Skin epidermis (tissue), 12 donors: Measurements from ENCODE around the gene PDE6B.

Source experiments
- H3K27ac ChIP-seq, 21 experiments: fragments of 200-600 bp; sonication (generic) in 11 of 21; one replicate each; pipeline ENCODE4 v1.5.0; 2020; ENCODE audit warnings: mild to moderate bottlenecking in 3 of 21, inconsistent platforms in 2 of 21, moderate library complexity in 2 of 21
- H3K4me3 ChIP-seq, 7 experiments: fragments of 200-600 bp; sonication (generic) in 2 of 7; one replicate each; pipeline ENCODE4 v1.5.0; 2020; ENCODE audit warnings: inconsistent platforms in 2 of 7, mild to moderate bottlenecking in 2 of 7, moderate library complexity in 1 of 7

Gene PDE6B

DNA sequence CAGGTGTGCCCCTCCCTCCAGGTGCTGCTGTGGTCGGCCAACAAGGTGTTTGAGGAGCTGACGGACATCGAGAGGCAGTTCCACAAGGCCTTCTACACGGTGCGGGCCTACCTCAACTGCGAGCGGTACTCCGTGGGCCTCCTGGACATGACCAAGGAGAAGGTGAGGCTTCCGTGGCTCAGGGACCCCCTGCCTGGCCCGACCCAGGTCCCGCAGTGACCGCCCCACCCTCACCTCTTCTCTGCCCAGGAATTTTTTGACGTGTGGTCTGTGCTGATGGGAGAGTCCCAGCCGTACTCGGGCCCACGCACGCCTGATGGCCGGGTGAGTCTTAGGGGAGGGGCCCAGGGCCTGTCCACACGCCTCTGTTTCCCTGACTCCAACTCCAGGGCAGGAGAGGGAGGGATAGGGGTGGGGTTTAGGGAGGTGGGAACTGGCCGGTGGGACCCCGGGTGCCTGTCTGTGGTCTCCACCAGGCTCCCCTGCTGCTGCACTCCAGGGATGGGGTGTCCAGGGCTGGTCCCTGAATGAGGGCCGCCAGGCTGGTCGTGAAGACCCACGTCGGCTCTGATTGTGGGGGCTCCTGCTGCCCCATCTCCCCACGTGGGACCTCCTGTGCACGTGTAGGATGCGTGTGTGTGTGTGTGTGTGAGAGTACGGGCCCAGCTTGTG lies 28.6 kb downstream of the PDE6B start:
- H3K4me3 ChIP-seq = no peak overlapping the region
- H3K27ac ChIP-seq = no peak overlapping the region

DNA sequence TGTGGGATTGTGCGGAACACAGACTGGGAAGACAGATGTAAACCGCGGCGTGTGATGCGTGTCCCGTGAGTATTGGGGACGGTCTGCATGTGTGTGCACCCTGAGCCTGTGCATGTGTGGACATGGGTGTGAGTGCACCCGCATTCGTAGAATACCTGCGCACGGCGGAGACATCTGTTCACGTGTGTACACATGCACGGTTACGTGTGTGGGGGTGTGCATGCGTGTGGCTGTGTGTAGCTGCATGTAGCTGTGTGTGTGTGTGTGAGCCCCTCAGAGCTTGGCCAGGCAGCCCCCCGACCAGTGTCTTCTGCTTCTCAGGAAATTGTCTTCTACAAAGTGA lies 29.1 kb downstream of the PDE6B start:
- H3K27ac ChIP-seq = no peak overlapping the region
- H3K4me3 ChIP-seq = no peak overlapping the region

DNA sequence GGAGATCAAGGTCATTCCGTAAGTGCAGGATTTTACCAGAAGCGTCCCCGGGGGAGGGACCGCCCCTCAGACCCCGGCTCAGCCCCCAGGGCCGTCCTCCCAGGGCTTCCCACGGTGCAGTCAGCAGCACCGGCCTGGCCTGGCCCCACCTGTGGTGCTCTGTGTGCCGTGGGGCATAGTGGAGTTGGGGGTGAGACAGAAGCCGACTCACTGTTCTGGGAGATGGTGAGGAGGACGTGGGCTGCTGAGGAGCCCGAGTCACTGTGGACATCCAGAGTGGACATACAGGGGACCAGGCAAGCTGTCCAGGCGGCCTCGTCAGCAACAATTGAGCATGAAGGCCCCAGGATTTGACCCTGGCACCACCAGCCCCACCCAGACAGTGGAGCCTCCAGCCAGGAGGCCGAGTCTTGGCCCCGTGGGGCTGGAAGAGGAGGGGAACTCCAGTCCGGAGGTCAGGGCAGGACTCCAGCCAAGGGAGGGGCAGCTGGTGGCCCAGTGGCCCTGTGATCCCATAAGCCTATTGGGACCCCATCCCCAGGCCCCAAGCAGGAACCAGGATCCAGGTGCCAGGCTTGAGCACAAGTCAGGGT lies 29.6 kb downstream of the PDE6B start:
- Histone ChIP-seq H3K4me3 (no peak overlapping the region), H3K27ac (no peak overlapping the region)

DNA sequence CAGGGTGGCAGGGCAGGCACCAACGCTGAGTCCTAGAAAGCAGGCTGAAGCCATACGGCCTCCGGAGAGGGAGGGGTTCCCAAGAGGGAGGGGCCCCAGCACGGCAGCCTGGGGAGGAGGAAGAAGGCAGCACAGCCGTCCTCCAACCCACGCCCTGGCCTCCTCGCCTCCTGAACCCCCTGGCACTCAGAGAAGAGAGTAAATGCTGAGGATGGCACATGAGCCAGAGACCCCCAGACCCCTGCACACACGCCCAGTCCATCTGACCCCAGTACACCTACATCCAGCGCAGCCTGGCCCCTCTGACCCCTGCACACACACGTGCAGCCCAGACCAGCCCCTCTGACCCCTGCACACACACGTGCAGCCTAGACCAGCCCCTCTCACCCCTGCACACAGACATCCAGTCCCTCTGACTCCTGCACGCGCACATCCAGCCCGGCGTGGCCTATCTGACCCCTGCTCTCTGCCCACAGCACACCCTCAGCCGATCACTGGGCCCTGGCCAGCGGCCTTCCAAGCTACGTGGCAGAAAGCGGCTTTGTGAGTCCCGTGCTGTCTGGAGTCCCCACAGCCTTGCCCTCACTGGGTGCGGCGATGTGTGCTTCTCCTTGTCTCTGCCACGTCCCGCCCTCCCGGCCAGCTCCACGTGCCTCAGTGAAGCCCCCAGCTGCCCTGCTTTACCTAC lies 30.2 kb downstream of the PDE6B start:
- H3K27ac ChIP-seq = no peak overlapping the region
- no peak overlapping the region for H3K4me3 ChIP-seq

DNA sequence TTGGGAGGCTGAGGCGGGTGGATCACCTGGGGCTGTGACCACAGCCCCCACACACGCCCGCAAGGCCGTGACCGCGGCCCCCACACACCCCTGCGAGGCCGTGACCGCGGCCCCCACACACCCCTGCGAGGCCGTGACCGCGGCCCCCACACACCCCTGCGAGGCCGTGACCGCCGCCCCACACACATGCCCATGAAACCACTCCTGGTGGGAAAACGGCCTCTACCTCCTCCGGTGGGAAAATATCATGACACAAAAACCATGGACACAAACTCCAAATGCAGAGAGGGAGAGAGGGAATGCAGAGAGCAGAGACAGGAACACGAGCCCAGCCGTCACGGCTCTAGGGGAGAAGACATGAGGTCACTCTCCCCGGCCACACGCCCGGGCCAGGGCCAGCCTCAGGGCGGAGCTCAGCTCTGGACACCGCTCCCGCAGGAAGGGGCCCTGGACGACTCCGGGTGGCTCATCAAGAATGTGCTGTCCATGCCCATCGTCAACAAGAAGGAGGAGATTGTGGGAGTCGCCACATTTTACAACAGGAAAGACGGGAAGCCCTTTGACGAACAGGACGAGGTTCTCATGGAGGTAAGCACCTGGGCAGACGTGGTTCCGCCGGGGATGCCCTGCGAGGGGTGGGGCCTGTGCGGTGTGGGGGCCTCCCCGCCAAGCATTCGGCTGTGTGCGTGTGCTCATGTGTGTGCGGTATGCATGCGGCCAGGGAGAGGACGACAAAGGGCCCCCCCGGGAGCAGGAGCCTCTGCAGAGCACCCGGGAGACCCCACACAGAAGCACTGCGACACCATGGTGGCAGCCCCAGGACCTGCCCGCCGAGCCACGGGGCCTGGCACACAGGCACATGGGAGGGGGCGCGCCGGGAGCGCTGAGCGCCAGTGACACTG lies 31.3 kb downstream of the PDE6B start:
- Histone ChIP-seq H3K27ac (no peak overlapping the region), H3K4me3 (no peak overlapping the region)

DNA sequence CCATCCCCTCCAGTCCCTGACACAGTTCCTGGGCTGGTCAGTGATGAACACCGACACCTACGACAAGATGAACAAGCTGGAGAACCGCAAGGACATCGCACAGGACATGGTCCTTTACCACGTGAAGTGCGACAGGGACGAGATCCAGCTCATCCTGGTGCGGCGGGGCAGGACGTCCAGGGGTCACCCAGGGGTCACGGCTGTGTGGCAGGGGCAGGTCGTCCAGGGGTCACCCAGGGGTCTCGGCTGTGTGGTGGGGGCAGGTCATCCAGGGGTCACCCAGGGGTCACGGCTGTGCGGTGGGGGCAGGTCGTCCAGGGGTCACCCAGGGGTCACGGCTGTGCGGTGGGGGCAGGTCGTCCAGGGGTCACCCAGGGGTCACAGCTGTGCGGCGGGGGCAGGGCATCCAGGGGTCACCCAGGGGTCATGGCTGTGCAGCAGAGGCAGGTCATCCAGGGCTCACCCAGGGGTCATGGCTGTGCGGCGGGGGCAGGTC lies 32.0 kb downstream of the PDE6B start:
- H3K27ac ChIP-seq = no peak overlapping the region
- H3K4me3 ChIP-seq = no peak overlapping the region

DNA sequence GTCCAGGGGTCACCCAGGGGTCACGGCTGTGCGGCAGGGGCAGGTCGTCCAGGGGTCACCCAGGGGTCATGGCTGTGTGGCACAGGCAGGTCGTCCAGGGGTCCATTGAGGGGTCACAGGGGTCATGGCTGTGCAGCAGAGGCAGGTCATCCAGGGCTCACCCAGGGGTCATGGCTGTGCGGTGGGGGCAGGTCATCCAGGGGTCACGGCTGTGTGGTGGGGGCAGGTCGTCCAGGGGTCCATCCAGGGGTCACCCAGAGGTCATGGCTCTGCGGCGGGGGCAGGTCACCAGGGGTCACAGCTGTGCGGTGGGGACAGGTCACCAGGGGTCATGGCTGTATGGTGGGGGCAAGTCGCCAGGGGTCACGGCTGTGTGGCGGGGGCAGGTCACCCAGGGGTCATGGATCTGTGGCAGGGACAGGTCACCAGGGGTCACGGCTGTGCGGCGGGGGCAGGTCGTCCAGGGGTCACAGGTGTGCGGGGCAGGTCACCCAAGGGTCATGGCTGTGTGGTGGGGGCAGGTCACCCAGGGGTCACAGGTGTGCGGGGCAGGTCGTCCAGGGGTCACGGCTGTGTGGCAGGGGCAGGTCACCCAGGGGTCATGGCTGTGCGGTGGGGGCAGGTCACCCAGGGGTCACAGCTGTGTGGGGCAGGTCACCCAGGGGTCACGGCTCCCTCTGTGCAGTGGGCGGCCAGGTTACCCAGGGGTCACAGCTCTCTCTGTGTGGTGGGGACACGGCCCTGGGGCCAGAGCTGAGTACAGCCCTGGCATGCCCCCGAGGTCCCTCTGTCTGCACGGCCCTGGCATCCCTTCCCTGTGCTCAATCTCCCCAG lies 32.7 kb downstream of the PDE6B start:
- Histone ChIP-seq H3K27ac (no peak overlapping the region), H3K4me3 (no peak overlapping the region)

DNA sequence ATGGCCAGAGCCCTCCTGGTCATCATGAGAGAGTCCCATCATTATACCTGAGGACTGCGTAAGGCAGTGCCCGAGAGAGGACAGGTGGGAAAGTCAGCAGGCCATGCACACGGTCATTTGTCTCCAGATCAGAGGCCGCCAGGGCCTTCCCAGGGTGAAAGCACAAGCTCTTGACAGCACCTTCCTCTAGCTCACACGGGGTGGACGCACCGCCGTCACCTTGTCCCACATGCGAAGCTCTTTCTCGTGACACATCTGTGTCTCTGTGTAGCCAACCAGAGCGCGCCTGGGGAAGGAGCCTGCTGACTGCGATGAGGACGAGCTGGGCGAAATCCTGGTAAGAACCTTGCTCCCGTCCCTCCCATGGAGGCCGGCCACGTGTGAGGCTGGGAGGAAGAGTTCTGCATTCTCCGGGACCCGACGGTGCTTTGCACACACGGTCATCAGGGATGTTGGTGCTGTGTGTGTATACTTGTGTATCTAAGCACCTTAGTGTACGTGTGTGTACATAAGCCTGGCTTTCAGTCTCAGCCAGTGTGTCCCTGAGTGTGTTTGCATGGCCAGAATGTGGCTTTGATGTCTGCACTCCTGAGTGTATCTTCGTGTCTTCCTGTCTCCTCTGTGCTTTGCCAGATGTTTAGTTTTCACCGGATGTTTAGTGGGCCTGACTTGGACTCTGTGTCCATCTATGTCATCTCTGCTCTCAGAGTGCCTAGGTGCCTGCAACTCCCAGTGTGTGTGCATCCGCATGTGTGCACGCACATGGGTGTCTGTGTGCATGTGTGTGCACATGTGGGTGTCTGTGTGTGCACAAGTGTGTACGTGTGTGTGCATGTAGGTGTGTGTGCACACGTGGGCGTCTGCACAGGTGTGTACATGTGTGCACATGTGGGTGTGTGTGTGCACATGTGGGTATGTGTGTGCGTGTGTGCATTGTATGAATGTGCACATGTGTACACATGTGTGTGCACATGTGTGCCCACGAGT lies 33.6 kb downstream of the PDE6B start:
- Histone ChIP-seq H3K4me3 (no peak overlapping the region), H3K27ac (no peak overlapping the region)

DNA sequence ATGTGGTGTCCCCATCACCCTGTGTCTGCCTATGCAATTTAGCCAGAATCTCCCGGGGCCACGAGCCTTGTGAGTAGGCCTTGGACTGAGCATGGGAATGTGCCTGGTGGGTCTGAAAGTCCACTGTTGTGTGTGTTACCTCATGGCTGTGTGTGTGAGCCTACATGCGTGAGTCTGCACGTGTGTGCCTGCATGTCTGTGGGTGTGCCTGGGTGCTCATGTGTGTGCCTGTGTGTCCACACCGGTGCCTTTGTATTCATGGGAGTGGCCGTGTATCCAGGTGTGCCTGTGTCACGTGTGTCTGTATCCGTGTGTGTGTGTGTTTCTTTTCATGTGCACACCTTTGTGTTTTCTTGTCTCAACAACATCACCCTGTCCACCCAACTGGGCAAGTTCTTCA lies 34.5 kb downstream of the PDE6B start:
- no peak overlapping the region for H3K27ac ChIP-seq
- H3K4me3 ChIP-seq = no peak overlapping the region

DNA sequence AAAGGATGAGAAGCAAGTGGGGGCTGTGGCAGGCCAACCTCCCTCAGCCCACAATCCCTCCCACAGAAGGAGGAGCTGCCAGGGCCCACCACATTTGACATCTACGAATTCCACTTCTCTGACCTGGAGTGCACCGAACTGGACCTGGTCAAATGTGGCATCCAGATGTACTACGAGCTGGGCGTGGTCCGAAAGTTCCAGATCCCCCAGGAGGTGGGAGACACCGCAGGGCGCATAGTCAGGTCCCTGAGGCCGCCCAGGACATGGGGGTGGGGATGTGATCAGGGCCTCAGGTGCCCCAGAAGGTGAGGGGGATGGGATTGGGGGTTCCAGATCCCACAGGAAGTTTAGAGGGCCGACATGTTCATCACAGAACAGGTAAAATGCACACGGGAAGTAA lies 35.0 kb downstream of the PDE6B start:
- H3K27ac ChIP-seq = no peak overlapping the region
- no peak overlapping the region for H3K4me3 ChIP-seq

DNA sequence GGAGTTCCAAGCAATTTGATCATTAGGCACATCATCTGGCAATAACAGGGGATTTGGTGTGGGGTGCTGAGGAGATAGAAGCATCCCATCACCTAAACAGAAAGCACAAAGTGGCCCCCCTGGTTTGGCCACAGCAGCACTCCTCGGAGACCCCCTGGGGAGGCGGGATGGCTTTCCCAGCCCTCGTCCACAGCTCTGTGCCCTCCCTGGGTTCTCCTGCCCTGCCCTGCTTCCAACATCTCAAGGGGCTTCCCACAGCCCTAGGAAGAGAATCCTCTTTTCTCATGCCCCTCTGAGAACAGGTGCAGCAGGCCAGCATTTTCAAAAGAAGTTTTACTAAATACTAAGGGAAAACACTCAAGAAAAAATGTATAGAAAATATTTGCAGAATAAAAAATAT lies 35.9 kb downstream of the PDE6B start:
- H3K4me3 ChIP-seq = no peak overlapping the region
- no peak overlapping the region for H3K27ac ChIP-seq

DNA sequence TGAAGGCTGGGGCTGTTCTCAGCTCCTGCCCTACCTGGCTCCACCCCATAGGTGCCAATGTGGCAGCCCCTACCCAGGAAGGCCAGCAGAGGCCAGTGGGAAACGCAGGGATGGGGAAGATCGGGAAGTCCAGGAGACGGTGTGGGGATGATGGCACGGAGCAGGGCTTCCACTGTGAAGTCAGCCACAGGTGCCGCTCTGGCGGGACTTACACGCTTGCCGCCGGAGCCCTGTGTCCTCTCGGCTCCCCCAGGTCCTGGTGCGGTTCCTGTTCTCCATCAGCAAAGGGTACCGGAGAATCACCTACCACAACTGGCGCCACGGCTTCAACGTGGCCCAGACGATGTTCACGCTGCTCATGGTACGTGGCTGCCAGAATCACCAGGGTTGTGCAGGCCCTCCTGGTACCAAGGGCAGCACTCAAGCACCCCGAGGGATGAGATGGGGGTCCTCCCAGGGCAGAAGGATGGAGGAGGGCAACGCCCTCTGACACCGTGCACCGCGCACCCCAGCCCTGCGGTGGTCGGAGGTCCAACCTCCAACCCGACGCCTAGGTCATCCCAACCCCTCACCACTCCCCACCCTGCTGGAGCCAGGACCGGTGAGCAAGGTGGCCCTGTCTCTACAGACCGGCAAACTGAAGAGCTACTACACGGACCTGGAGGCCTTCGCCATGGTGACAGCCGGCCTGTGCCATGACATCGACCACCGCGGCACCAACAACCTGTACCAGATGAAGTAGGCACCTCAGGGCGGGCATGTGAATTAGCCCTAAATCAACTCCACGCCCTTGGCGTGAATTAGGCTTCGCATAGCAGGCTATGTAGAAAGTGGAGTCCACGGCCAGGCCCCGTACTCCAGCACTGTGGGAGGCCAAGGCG lies 36.7 kb downstream of the PDE6B start:
- H3K4me3 ChIP-seq = no peak overlapping the region
- H3K27ac ChIP-seq = no peak overlapping the region

DNA sequence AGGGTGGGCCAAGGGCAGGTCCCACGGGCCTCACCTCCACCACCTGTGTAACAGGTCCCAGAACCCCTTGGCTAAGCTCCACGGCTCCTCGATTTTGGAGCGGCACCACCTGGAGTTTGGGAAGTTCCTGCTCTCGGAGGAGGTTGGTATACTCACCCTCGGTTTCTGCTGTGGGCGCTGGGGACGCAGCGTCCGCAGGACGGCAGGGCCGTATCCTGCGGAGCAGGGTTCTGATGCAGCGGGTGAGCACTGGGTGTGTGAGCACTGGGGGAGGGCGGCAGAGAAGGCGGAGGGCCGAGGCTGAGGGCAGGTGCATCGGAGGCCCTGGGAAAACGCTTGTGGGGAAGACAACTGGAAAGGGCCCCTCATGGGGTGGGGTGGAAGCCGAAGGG lies 37.7 kb downstream of the PDE6B start:
- Histone ChIP-seq H3K4me3 (peak overlapping the region; percentile 41 to 66 (median 52)), H3K27ac (peak overlapping the region in 11 of 21 experiments; percentile 57 to 89 (median 75))

DNA sequence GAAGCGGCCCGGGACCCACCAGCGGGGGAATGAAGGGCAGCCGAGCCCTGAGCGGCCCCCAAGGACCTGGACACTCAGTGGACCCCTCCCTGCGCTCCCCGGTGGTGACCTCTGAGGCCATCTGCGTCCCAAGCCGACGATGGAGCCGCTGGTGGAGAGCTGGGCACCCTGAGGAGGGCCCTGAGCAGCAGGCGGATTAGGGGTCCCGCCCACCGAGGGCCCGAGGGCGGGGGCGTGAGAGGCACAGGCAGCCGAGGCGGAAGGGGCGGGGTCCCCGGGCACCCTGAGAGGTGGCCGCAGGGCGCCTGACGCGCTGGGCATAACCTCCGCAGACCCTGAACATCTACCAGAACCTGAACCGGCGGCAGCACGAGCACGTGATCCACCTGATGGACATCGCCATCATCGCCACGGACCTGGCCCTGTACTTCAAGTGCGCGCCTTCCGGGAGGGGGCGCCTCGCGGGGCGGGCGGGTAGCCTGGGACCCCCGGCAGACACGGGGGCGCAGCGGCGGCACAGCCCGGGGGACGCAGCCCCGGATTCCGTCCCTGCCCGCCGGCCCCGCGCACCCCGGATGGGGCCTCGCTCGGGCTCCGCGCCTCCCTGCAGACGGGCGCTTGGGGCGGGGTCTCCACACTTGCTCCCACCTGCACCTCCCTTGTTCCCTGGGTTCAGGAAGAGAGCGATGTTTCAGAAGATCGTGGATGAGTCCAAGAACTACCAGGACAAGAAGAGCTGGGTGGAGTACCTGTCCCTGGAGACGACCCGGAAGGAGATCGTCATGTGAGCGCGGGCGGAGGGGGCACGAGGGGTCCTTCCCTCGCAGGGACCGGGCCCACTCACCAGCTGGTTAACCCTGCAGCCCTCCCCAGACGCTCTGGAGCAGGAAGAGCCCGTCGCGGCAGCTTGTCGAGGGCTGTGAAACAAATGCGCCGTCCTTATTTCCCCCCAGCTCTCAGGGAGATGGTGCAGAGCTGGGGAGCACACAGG lies 38.4 kb downstream of the PDE6B start:
- H3K27ac ChIP-seq = peak overlapping the region in 19 of 21 experiments; percentile 18 to 89 (median 70)
- peak overlapping the region; percentile 41 to 66 (median 52) for H3K4me3 ChIP-seq

DNA sequence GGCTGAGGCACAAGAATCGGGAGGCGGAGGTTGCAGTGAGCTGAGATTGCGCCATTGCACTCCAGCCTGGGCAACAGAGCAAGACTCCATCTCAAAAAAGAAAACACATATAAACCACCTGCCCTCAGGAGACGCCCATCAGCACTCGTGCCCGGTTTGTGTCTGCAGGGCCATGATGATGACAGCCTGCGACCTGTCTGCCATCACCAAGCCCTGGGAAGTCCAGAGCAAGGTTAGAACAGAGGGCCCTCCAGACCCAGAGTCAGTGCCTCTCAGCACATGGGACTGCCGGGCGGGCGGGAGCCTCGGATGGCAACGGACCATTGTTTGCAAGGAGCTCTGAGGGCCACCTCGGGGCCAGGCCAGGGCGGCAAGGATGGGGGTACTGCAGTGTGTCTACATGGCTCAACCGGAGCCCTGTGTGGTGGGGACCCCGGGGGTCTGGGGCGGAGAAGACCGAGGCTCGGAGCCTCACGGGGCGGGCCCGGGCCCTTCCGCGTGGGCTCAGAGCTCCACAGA lies 39.4 kb downstream of the PDE6B start:
- Histone ChIP-seq H3K27ac (no peak overlapping the region), H3K4me3 (no peak overlapping the region)

DNA sequence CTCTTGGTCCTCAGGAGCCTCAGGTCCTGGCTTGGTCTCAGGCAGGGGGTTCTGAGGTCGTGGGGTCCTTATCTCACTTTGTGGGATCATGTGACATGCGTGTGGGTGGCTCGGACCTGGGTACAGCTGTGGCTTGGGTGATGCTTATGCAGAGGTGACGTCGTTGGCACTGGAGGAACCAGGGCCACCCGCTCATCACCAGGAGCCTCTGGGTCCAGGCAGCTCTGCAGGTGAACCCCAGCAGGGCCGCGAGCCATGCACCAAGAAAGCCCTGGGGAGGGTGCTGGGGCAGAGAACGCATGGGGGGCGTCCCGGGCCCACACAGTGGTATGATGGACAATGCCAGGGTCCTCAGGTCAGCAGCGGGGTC lies 40.0 kb downstream of the PDE6B start:
- H3K4me3 ChIP-seq = no peak overlapping the region
- H3K27ac ChIP-seq = no peak overlapping the region
